ENCODE data around the gene COQ10A. TPM values are rescaled to one million over a fixed set of nuclear protein-coding genes. Genes with fewer than 3 reads are reported as not detected.
"Not testable (repeated sequence)": the region's sequence is repeated elsewhere in the genome, so short reads cannot be mapped to it uniquely, and the experiment has no call there.

Gene COQ10A
- total RNA-seq, 4 donors from 2014 or later: 1.6 to 9.5 (median 4.1) TPM

DNA sequence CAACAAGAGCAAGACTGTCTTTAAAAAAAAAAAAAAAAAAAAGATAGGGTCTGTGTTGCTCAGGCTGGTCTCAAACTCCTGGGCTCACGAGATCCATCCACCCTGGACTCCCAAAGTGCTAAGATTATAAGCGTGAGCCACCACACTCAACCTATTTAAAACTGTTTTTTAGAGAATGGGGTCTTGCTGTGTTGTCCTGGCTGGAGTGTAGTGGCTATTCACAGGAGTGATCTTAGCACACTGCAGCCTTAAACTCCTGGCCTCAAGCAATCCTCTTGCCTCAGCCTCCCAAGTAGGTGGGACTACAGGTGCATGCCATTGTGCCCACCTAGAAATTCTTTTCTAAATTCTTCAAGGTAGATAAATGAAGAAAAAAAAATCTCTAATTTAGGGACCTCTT, 7.6 kb downstream of the COQ10A start:
- WGBS, 2 donors: 94 to 97% methylated on average over 2 of the region's 2 CpGs
- DNase-seq: no peak
- Histone ChIP-seq H3K4me3 (no peak overlapping the region), H3K27ac (no peak overlapping the region), H3K27me3 (no peaks in the 10 kb centered on the region), H3K4me1 (no peaks in the 10 kb centered on the region), H3K36me3 (peaks cover 20 to 100% (median 62%) of the 10 kb centered on the region in 3 donors), H3K9me3 (no peaks in the 10 kb centered on the region)
- intact Hi-C loops (cut with DNase I): no loop called here
- TF ChIP-seq, protein P1, sequence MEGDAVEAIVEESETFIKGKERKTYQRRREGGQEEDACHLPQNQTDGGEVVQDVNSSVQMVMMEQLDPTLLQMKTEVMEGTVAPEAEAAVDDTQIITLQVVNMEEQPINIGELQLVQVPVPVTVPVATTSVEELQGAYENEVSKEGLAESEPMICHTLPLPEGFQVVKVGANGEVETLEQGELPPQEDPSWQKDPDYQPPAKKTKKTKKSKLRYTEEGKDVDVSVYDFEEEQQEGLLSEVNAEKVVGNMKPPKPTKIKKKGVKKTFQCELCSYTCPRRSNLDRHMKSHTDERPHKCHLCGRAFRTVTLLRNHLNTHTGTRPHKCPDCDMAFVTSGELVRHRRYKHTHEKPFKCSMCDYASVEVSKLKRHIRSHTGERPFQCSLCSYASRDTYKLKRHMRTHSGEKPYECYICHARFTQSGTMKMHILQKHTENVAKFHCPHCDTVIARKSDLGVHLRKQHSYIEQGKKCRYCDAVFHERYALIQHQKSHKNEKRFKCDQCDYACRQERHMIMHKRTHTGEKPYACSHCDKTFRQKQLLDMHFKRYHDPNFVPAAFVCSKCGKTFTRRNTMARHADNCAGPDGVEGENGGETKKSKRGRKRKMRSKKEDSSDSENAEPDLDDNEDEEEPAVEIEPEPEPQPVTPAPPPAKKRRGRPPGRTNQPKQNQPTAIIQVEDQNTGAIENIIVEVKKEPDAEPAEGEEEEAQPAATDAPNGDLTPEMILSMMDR (IDR thresholded peaks at IDR 0.05): no peak
- TF ChIP-seq POLR2A (IDR thresholded peaks at IDR 0.05): no peak

DNA sequence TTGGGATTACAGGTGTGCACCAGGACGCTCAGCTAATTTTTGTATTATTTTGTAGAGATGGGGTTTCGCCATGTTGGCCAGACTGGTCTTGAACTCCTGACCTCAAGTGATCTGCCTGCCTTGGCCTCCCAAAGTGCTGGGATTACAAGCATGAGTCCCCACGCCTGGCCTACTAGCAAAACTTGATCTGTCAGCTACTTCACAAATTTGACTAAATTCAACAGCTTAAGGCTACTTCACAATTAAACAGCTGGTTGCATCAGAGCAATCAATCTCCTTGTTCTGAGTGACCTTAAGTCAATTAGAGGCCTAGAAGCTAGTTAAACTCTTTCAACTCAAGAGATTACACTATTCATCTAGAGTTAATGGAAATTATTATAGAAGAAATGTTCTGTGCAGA, 12.2 kb downstream of the COQ10A start:
- no peaks in the 10 kb centered on the region for H3K27me3 ChIP-seq
- no peak for TF ChIP-seq POLR2A (IDR thresholded peaks at IDR 0.05)
- TF ChIP-seq, protein P1 (IDR thresholded peaks at IDR 0.05): no peak
- H3K4me1 ChIP-seq: no peaks in the 10 kb centered on the region
- no peaks in the 10 kb centered on the region for H3K9me3 ChIP-seq
- no peak overlapping the region for H3K27ac ChIP-seq
- H3K4me3 ChIP-seq: no peak overlapping the region
- peaks cover 33 to 100% (median 80%) of the 10 kb centered on the region in 3 donors for H3K36me3 ChIP-seq
- intact Hi-C loops (cut with DNase I): no loop called here
- no peak for DNase-seq
- WGBS, 2 donors: 89 to 97% methylated on average over 3 of the region's 3 CpGs

DNA sequence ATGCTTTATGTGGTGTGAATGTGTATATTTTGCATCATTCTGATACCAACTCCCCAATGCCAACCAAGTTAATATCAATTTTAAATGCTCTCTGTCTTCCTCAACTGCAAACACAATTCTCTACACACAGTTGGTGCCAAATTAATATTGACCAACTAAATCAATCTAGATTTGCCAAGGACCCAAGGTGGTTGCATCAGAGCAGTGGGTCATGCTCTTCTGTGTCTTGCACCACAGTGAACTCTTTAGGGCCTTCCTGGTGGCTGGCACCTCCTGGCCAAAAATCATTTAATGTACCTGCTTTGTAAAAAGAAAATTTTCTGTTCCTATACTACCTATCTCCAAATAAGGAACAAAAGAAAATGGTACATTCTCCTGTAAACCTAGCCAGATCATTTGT, 14.1 kb downstream of the COQ10A start:
- Histone ChIP-seq H3K27ac (no peak overlapping the region), H3K27me3 (no peaks in the 10 kb centered on the region), H3K4me3 (no peak overlapping the region), H3K36me3 (peaks cover 29 to 100% (median 72%) of the 10 kb centered on the region in 3 donors), H3K4me1 (no peaks in the 10 kb centered on the region), H3K9me3 (no peaks in the 10 kb centered on the region)
- TF ChIP-seq, protein P1 (IDR thresholded peaks at IDR 0.05): no peak
- no peak for TF ChIP-seq POLR2A (IDR thresholded peaks at IDR 0.05)
- no peak for DNase-seq
- intact Hi-C loops (cut with DNase I): no loop called here

DNA sequence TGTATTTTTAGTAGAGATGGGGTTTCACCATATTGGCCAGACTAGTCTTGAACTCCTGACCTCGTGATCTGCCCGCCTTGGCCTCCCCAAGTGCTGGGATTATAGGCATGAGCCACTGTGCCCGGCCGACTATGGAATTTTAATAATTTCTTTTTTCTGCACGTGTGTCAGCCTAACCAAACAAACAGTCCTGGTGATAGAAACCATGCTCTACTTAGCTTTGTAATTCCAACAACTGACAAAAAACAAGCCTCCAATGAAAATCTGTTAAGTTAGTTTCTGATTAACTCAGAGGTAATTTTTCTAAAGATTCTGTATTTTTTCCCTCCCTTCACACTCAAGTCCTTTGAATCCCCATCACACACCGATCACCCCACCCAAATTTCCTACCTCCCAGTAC, 15.3 kb downstream of the COQ10A start:
- no peaks in the 10 kb centered on the region for H3K9me3 ChIP-seq
- no peak for DNase-seq
- H3K36me3 ChIP-seq: peaks cover 26 to 99% (median 62%) of the 10 kb centered on the region in 3 donors
- 83 to 88% methylated on average over 6 of the region's 6 CpGs for whole genome bisulfite sequencing, 2 donors
- TF ChIP-seq, protein P1 (IDR thresholded peaks at IDR 0.05): no peak
- TF ChIP-seq POLR2A (IDR thresholded peaks at IDR 0.05): no peak
- H3K27me3 ChIP-seq: no peaks in the 10 kb centered on the region
- no peak overlapping the region for H3K4me3 ChIP-seq
- intact Hi-C loops (cut with DNase I): no loop called here
- H3K27ac ChIP-seq: no peak overlapping the region
- H3K4me1 ChIP-seq: peaks cover 3 to 9% (median 8%) of the 10 kb centered on the region in 3 donors

DNA sequence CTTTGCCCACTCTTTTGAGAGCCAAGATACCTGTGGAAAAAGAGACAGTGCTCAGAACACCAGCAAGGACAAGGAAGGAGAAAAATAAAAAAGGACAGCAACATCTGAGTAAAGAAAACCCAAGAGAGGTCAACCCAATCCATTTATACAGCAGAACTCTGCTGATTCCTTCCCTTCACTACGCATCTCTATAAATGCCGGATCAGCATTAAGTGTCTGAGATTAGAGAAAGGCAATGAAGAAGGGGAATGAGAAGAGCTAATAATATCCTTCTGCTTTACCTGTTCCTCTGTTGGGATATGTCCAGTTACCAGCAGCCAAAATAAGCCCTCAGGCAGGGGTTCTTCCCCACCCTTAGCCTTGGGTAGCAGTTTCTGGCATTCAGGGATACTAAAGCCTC, 15.8 kb downstream of the COQ10A start:
- H3K27me3 ChIP-seq: no peaks in the 10 kb centered on the region
- 94 to 97% methylated on average over 2 of the region's 2 CpGs for WGBS, 2 donors
- DNase-seq: no peak
- H3K27ac ChIP-seq: no peak overlapping the region
- TF ChIP-seq, protein P1 (IDR thresholded peaks at IDR 0.05): no peak
- no peak for TF ChIP-seq POLR2A (IDR thresholded peaks at IDR 0.05)
- no peaks in the 10 kb centered on the region for H3K9me3 ChIP-seq
- H3K4me3 ChIP-seq: no peak overlapping the region
- peaks cover 26 to 95% (median 58%) of the 10 kb centered on the region in 3 donors for H3K36me3 ChIP-seq
- intact Hi-C loops (cut with DNase I): no loop called here
- peaks cover 7 to 10% (median 10%) of the 10 kb centered on the region in 3 donors for H3K4me1 ChIP-seq

DNA sequence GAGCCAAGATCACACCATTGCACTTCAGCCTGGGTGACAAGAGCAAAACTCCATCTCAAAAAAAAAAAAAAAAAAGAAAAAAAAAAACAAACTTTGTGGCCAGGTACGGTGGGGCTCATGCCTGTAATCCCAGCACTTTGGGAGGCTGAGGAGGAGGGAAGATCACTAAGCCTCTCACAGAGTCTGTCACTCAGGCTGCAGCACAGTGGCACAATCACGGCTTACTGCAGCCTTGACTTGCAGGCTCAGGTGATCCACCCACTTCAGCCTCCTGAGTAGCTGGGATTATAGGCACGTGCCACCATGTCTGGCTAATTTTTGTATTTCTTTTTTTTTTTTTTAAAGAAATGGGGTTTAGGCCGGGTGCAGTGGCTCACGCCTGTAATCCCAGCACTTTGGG, 17.5 kb downstream of the COQ10A start:
- DNase-seq; intact Hi-C loops (cut with DNase I); H3K27ac ChIP-seq; H3K27me3 ChIP-seq; H3K9me3 ChIP-seq; H3K4me3 ChIP-seq: not testable (repeated sequence)
- H3K4me1 ChIP-seq: peaks cover 7 to 10% (median 10%) of the 10 kb centered on the region in 3 donors
- WGBS, 2 donors: 78 to 87% methylated on average over 4 to 5 of the region's 5 CpGs
- peaks cover 19 to 94% (median 49%) of the 10 kb centered on the region in 3 donors for H3K36me3 ChIP-seq
